ENCODE measurements around the gene XXYLT1. TPM values are rescaled to one million over a fixed set of nuclear protein-coding genes. Genes with fewer than 3 reads are reported as not detected.

Gene XXYLT1
- total RNA-seq, 1 experiment from 2014 or later = 23.4 TPM

DNA sequence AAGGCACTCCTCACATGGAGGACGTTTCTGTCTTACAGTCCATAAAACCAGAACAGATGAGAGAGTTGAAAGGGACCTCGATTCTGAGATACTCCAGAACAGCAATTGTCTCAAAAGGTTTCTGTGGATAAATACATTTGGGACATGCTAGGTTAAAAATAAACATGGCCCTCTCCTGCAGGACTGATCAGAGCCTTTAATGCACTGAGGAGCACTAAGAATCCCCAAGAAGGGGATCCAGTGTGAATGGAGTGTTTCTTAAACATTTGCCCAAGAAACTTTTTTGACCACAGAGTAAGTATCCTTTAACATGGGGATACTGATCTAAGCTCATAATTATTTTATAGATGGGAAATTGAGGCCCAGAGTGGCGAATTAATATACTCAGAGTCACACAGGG is 223.4 kb downstream of the XXYLT1 start (continued):
- no peak for TF ChIP-seq AR (CRISPR knock-in tag; IDR thresholded peaks at IDR 0.05)
- TF ChIP-seq ATF1 (CRISPR knock-in tag; IDR thresholded peaks at IDR 0.05) = no peak
- TF ChIP-seq SMAD4 (CRISPR knock-in tag; IDR thresholded peaks at IDR 0.05) = no peak
- TF ChIP-seq MXD4 (CRISPR knock-in tag; IDR thresholded peaks at IDR 0.05; ENCODE audit: borderline replicate concordance) = no peak
- no peak for TF ChIP-seq FOXP1 (CRISPR knock-in tag; IDR thresholded peaks at IDR 0.05; ENCODE audit: borderline replicate concordance)
- TF ChIP-seq ZNF423 (CRISPR knock-in tag; IDR thresholded peaks at IDR 0.05) = no peak
- TF ChIP-seq, protein P1, sequence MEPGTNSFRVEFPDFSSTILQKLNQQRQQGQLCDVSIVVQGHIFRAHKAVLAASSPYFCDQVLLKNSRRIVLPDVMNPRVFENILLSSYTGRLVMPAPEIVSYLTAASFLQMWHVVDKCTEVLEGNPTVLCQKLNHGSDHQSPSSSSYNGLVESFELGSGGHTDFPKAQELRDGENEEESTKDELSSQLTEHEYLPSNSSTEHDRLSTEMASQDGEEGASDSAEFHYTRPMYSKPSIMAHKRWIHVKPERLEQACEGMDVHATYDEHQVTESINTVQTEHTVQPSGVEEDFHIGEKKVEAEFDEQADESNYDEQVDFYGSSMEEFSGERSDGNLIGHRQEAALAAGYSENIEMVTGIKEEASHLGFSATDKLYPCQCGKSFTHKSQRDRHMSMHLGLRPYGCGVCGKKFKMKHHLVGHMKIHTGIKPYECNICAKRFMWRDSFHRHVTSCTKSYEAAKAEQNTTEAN (CRISPR knock-in tag; IDR thresholded peaks at IDR 0.05) = no peak
- no peak for TF ChIP-seq GTF2I (CRISPR knock-in tag; conservative IDR thresholded peaks at IDR 0.05)
- no peak for TF ChIP-seq NFATC4 (CRISPR knock-in tag; IDR thresholded peaks at IDR 0.05)
- TF ChIP-seq MYBL2 (CRISPR knock-in tag; IDR thresholded peaks at IDR 0.05) = no peak
- TF ChIP-seq TEAD4 (CRISPR knock-in tag; IDR thresholded peaks at IDR 0.05) = no peak
- TF ChIP-seq, protein P2, sequence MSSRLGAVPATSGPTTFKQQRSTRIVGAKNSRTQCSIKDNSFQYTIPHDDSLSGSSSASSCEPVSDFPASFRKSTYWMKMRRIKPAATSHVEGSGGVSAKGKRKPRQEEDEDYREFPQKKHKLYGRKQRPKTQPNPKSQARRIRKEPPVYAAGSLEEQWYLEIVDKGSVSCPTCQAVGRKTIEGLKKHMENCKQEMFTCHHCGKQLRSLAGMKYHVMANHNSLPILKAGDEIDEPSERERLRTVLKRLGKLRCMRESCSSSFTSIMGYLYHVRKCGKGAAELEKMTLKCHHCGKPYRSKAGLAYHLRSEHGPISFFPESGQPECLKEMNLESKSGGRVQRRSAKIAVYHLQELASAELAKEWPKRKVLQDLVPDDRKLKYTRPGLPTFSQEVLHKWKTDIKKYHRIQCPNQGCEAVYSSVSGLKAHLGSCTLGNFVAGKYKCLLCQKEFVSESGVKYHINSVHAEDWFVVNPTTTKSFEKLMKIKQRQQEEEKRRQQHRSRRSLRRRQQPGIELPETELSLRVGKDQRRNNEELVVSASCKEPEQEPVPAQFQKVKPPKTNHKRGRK (CRISPR knock-in tag; IDR thresholded peaks at IDR 0.05; ENCODE audit: borderline replicate concordance) = no peak
- no peak for TF ChIP-seq CTCF (IDR thresholded peaks at IDR 0.05)
- TF ChIP-seq ZNF138 (CRISPR knock-in tag; conservative IDR thresholded peaks at IDR 0.05) = no peak
- TF ChIP-seq CREB1 (CRISPR knock-in tag; IDR thresholded peaks at IDR 0.05) = no peak

DNA sequence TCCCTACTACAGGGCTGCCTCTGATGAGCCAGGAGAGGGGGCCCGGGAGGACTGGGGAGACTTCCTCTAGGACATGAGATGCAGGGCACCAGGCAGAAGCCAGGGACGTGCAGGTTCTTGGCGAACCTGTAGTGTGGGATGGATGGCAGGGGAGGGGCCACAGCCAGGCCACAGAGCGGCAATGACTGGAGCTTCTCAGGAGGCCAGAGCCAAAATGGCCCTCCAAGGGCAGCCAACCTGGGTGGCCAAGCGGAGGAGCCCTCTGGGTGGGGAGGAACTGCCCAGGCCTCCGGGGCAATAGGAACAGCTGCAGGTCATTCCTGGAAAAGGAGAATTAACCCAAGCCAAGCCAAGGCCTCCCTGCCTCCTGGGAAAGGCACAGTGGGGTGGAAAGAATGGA is 224.5 kb downstream of the XXYLT1 start:
- Mint-ChIP-seq H3K4me3 (no peak overlapping the region), H3K9me3 (no peaks in the 10 kb centered on the region), H3K36me3 (no peaks in the 10 kb centered on the region), H3K27ac (no peak overlapping the region), H3K27me3 (ENCODE audit: low read depth) (no peaks in the 10 kb centered on the region; the same call in 1 of the 2 replicates), H3K4me1 (peaks cover 21% of the 10 kb centered on the region)
- ATAC-seq = no peak
- DNase-seq (ENCODE audit: low spot score) = no peak
- ChIA-PET CTCF (interaction anchor here (0.7 to 1.9 kb wide), 3 partner anchors 60 to 364 kb away, joined by 3 to 5 read pairs (median 3); no protein-coding TSS in a partner anchor), POLR2A (no interaction called here)
- TF ChIP-seq IRF1 (CRISPR knock-in tag; IDR thresholded peaks at IDR 0.05) = no peak
- no peak for TF ChIP-seq ZMAT4 (CRISPR knock-in tag; IDR thresholded peaks at IDR 0.05)
- TF ChIP-seq CREM (CRISPR knock-in tag; IDR thresholded peaks at IDR 0.05) = no peak
- TF ChIP-seq, protein P3, sequence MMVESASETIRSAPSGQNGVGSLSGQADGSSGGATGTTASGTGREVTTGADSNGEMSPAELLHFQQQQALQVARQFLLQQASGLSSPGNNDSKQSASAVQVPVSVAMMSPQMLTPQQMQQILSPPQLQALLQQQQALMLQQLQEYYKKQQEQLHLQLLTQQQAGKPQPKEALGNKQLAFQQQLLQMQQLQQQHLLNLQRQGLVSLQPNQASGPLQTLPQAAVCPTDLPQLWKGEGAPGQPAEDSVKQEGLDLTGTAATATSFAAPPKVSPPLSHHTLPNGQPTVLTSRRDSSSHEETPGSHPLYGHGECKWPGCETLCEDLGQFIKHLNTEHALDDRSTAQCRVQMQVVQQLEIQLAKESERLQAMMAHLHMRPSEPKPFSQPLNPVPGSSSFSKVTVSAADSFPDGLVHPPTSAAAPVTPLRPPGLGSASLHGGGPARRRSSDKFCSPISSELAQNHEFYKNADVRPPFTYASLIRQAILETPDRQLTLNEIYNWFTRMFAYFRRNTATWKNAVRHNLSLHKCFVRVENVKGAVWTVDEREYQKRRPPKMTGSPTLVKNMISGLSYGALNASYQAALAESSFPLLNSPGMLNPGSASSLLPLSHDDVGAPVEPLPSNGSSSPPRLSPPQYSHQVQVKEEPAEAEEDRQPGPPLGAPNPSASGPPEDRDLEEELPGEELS (CRISPR knock-in tag; IDR thresholded peaks at IDR 0.05) = no peak
- no peak for TF ChIP-seq TCF7 (CRISPR knock-in tag; IDR thresholded peaks at IDR 0.05; ENCODE audit: low read depth)
- TF ChIP-seq ZNF423 (CRISPR knock-in tag; IDR thresholded peaks at IDR 0.05) = no peak
- no peak for TF ChIP-seq USF2 (CRISPR knock-in tag; IDR thresholded peaks at IDR 0.05)
- no peak for TF ChIP-seq GABPB1 (CRISPR knock-in tag; IDR thresholded peaks at IDR 0.05)
- no peak for TF ChIP-seq SMAD3 (CRISPR knock-in tag; IDR thresholded peaks at IDR 0.05; ENCODE audit: borderline replicate concordance)
- TF ChIP-seq, protein P4, sequence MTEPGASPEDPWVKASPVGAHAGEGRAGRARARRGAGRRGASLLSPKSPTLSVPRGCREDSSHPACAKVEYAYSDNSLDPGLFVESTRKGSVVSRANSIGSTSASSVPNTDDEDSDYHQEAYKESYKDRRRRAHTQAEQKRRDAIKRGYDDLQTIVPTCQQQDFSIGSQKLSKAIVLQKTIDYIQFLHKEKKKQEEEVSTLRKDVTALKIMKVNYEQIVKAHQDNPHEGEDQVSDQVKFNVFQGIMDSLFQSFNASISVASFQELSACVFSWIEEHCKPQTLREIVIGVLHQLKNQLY (CRISPR knock-in tag; IDR thresholded peaks at IDR 0.05) = no peak

Measured in WTC11 (cell line).